NT2/D1 (cell line): ENCODE measurements around the gene FAM13A.
"Not testable (repeated sequence)": the region's sequence is repeated elsewhere in the genome, so short reads cannot be mapped to it uniquely, and the experiment has no call there.

Experiments used
- YY1 ChIP-seq: IDR thresholded peaks from 2 replicates; pipeline ENCODE4 v1.6.1; 2011; ENCODE audit not compliant: insufficient read length, insufficient read depth
- ZNF274 ChIP-seq: IDR thresholded peaks from 2 replicates; pipeline ENCODE4 v1.6.1; 2011; ENCODE audit warnings: mild to moderate bottlenecking, low read depth, low read length

GRCh38 chr4:89014897-89015296 is 42.1 kb downstream of the FAM13A start:
- TF ChIP-seq ZNF274, YY1: not testable (repeated sequence)
